HEK293 (cell line): ENCODE measurements around the gene TSHZ2.

Experiments used
- CTCF ChIA-PET: fragments of 350-600 bp; formaldehyde crosslinking; extraction: SDS; loops from one replicate; lab custom pipeline; 2021; ENCODE audit warnings: antibody characterized with exemption; lab: Yijun Ruan, JAX
- POLR2A ChIA-PET: fragments of 300-600 bp; formaldehyde crosslinking; extraction: SDS; loops from one replicate; lab custom pipeline; 2020; ENCODE audit warnings: antibody characterized with exemption, inconsistent platforms; lab: Yijun Ruan, JAX
- H3K27ac ChIP-seq: fragments of 200-500 bp; sonication (Bioruptor generic); 2 replicates; pipeline ENCODE4 v1.5.1; 2014; ENCODE audit warnings: low read depth, low read length, control low read depth, inconsistent platforms; ENCODE audit errors: extremely low read depth
- H3K36me3 ChIP-seq, 2 experiments: fragments of 200-500 bp in 1 of 2; sonication (Bioruptor generic) in 1 of 2; 1 replicate in 1 of 2; 2 replicates in 1 of 2; pipeline ENCODE4 v1.5.1; 2014 to 2017; ENCODE audit warnings: inconsistent platforms in 2 of 2, low read length in 2 of 2; ENCODE audit not compliant: control insufficient read depth in 2 of 2, insufficient read depth in 1 of 2
- H3K4me1 ChIP-seq: fragments of 200-500 bp; sonication (Bioruptor generic); 2 replicates; pipeline ENCODE4 v1.5.1; 2014; ENCODE audit warnings: mild to moderate bottlenecking, low read length, inconsistent platforms; ENCODE audit not compliant: control insufficient read depth, insufficient read depth
- H3K4me3 ChIP-seq: 2 replicates; pipeline ENCODE4 v1.5.1; 2011; ENCODE audit warnings: low read depth, mild to moderate bottlenecking, control low read depth, low read length, moderate library complexity
- H3K9me3 ChIP-seq: fragments of 200-500 bp; sonication (Bioruptor generic); 2 replicates; pipeline ENCODE4 v1.5.1; 2014; ENCODE audit warnings: low read depth, low read length, inconsistent platforms; ENCODE audit not compliant: control insufficient read depth, insufficient read depth
- AEBP2 ChIP-seq: fragments of 450-650 bp; formaldehyde crosslinking; IDR thresholded peaks from 2 replicates; pipeline ENCODE4 v1.5.1; 2016; ENCODE audit warnings: missing biosample characterization, missing genetic modification characterization, borderline replicate concordance
- KLF1 ChIP-seq: fragments of 450-650 bp; formaldehyde crosslinking; IDR thresholded peaks from 2 replicates; pipeline ENCODE4 v1.5.1; 2016; ENCODE audit warnings: missing biosample characterization, missing genetic modification characterization
- TRIM28 ChIP-seq: IDR thresholded peaks from 2 replicates; pipeline ENCODE4 v1.6.1; 2011; ENCODE audit warnings: low read length, control low read depth, borderline replicate concordance
- ZBTB10 ChIP-seq: fragments of 450-650 bp; formaldehyde crosslinking; IDR thresholded peaks from 2 replicates; pipeline ENCODE4 v1.5.1; 2016; ENCODE audit warnings: missing biosample characterization, missing genetic modification characterization
- ZBTB20 ChIP-seq: fragments of 450-650 bp; formaldehyde crosslinking; IDR thresholded peaks from 2 replicates; pipeline ENCODE4 v1.5.1; 2016; ENCODE audit warnings: missing biosample characterization, missing genetic modification characterization
- ZNF157 ChIP-seq: fragments of 450-650 bp; formaldehyde crosslinking; IDR thresholded peaks from 2 replicates; pipeline ENCODE4 v1.5.1; 2016; ENCODE audit warnings: missing biosample characterization, missing genetic modification characterization
- ZNF2 ChIP-seq: fragments of 450-650 bp; formaldehyde crosslinking; IDR thresholded peaks from 2 replicates; pipeline ENCODE4 v1.5.1; 2016; ENCODE audit warnings: missing biosample characterization, missing genetic modification characterization
- ZNF248 ChIP-seq: fragments of 450-650 bp; formaldehyde crosslinking; IDR thresholded peaks from 2 replicates; pipeline ENCODE4 v1.5.1; 2017; ENCODE audit warnings: missing biosample characterization, missing genetic modification characterization
- ZNF292 ChIP-seq: fragments of 450-650 bp; formaldehyde crosslinking; IDR thresholded peaks from 2 replicates; pipeline ENCODE4 v1.5.1; 2016; ENCODE audit warnings: low read depth, missing biosample characterization, missing genetic modification characterization, borderline replicate concordance
- ZNF391 ChIP-seq: fragments of 450-650 bp; formaldehyde crosslinking; IDR thresholded peaks from 2 replicates; pipeline ENCODE4 v1.5.1; 2016; ENCODE audit warnings: low read depth, missing biosample characterization, missing genetic modification characterization, borderline replicate concordance
- ZNF433 ChIP-seq: fragments of 450-650 bp; formaldehyde crosslinking; IDR thresholded peaks from 2 replicates; pipeline ENCODE4 v1.5.1; 2016; ENCODE audit warnings: missing biosample characterization, missing genetic modification characterization, low read depth
- ZNF473 ChIP-seq: fragments of 450-650 bp; formaldehyde crosslinking; IDR thresholded peaks from 2 replicates; pipeline ENCODE4 v1.5.1; 2017; ENCODE audit warnings: missing biosample characterization, missing genetic modification characterization
- ZNF580 ChIP-seq: fragments of 450-650 bp; formaldehyde crosslinking; IDR thresholded peaks from 2 replicates; pipeline ENCODE4 v1.5.1; 2016; ENCODE audit warnings: missing biosample characterization, missing genetic modification characterization
- ZNF76 ChIP-seq: fragments of 450-650 bp; formaldehyde crosslinking; IDR thresholded peaks from 2 replicates; pipeline ENCODE4; 2016; ENCODE audit warnings: low read depth, missing biosample characterization, missing genetic modification characterization, borderline replicate concordance
- TF ChIP-seq, protein P1 (sequence below): fragments of 450-650 bp; formaldehyde crosslinking; conservative IDR thresholded peaks from 2 replicates; pipeline ENCODE4 v1.5.1; 2016; ENCODE audit warnings: low read depth, missing biosample characterization, missing genetic modification characterization
- TF ChIP-seq, protein P2 (sequence below): fragments of 450-650 bp; formaldehyde crosslinking; IDR thresholded peaks from 2 replicates; pipeline ENCODE4 v1.5.1; 2016; ENCODE audit warnings: missing biosample characterization, missing genetic modification characterization, borderline replicate concordance
- TF ChIP-seq, protein P3 (sequence below): fragments of 450-650 bp; formaldehyde crosslinking; IDR thresholded peaks from 2 replicates; pipeline ENCODE4 v1.5.1; 2016; ENCODE audit warnings: missing biosample characterization, missing genetic modification characterization

Gene TSHZ2

DNA sequence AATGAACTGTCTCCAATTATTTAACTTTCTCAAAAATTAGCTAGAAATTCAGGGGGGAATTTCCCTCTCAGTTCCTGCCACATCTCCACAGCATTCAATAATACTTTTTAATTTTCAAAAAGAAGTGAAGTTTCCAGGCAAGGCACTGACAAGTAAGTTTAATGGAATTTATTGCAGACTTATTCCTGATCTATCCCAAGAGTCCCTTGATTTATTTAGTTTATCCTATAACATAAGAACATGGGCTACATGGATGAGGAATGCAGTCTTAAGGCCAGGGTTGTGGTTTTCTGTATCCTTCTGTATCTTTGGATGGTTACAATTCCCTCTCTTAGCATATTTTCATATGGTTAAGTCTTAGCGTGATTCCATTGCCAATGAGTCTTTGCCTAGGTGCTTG is 126.5 kb downstream of the TSHZ2 start:
- ChIA-PET POLR2A (no interaction called here), CTCF (interaction anchor here (0.6 kb wide), 1 partner anchor 397 kb away, joined by 3 read pairs; no protein-coding TSS in a partner anchor)
- no peaks in the 10 kb centered on the region for H3K9me3 ChIP-seq
- no peak overlapping the region for H3K4me3 ChIP-seq
- no peak overlapping the region for H3K27ac ChIP-seq
- no peaks in the 10 kb centered on the region for H3K4me1 ChIP-seq
- no peaks in the 10 kb centered on the region for H3K36me3 ChIP-seq
- no peak for TF ChIP-seq ZNF76 (tag by site-specific recombination)
- no peak for TF ChIP-seq ZNF473
- TF ChIP-seq ZBTB10 (tag by site-specific recombination): no peak
- TF ChIP-seq, protein P1, sequence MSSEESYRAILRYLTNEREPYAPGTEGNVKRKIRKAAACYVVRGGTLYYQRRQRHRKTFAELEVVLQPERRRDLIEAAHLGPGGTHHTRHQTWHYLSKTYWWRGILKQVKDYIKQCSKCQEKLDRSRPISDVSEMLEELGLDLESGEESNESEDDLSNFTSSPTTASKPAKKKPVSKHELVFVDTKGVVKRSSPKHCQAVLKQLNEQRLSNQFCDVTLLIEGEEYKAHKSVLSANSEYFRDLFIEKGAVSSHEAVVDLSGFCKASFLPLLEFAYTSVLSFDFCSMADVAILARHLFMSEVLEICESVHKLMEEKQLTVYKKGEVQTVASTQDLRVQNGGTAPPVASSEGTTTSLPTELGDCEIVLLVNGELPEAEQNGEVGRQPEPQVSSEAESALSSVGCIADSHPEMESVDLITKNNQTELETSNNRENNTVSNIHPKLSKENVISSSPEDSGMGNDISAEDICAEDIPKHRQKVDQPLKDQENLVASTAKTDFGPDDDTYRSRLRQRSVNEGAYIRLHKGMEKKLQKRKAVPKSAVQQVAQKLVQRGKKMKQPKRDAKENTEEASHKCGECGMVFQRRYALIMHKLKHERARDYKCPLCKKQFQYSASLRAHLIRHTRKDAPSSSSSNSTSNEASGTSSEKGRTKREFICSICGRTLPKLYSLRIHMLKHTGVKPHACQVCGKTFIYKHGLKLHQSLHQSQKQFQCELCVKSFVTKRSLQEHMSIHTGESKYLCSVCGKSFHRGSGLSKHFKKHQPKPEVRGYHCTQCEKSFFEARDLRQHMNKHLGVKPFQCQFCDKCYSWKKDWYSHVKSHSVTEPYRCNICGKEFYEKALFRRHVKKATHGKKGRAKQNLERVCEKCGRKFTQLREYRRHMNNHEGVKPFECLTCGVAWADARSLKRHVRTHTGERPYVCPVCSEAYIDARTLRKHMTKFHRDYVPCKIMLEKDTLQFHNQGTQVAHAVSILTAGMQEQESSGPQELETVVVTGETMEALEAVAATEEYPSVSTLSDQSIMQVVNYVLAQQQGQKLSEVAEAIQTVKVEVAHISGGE (tag by site-specific recombination): no peak
- no peak for TF ChIP-seq ZNF433 (tag by site-specific recombination)
- TF ChIP-seq KLF1 (tag by site-specific recombination): no peak
- TF ChIP-seq ZBTB20 (tag by site-specific recombination): no peak
- no peak for TF ChIP-seq ZNF292 (tag by site-specific recombination)
- no peak for TF ChIP-seq ZNF580 (tag by site-specific recombination)
- no peak for TF ChIP-seq ZNF391 (tag by site-specific recombination)
- no peak for TF ChIP-seq AEBP2 (tag by site-specific recombination)
- no peak for TF ChIP-seq ZNF248 (tag by site-specific recombination)
- TF ChIP-seq TRIM28: no peak
- TF ChIP-seq, protein P2, sequence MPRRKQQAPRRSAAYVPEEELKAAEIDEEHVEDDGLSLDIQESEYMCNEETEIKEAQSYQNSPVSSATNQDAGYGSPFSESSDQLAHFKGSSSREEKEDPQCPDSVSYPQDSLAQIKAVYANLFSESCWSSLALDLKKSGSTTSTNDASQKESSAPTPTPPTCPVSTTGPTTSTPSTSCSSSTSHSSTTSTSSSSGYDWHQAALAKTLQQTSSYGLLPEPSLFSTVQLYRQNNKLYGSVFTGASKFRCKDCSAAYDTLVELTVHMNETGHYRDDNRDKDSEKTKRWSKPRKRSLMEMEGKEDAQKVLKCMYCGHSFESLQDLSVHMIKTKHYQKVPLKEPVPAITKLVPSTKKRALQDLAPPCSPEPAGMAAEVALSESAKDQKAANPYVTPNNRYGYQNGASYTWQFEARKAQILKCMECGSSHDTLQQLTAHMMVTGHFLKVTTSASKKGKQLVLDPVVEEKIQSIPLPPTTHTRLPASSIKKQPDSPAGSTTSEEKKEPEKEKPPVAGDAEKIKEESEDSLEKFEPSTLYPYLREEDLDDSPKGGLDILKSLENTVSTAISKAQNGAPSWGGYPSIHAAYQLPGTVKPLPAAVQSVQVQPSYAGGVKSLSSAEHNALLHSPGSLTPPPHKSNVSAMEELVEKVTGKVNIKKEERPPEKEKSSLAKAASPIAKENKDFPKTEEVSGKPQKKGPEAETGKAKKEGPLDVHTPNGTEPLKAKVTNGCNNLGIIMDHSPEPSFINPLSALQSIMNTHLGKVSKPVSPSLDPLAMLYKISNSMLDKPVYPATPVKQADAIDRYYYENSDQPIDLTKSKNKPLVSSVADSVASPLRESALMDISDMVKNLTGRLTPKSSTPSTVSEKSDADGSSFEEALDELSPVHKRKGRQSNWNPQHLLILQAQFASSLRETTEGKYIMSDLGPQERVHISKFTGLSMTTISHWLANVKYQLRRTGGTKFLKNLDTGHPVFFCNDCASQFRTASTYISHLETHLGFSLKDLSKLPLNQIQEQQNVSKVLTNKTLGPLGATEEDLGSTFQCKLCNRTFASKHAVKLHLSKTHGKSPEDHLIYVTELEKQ (tag by site-specific recombination): no peak
- TF ChIP-seq ZNF157 (tag by site-specific recombination): no peak
- TF ChIP-seq ZNF2 (tag by site-specific recombination): no peak
- TF ChIP-seq, protein P3, sequence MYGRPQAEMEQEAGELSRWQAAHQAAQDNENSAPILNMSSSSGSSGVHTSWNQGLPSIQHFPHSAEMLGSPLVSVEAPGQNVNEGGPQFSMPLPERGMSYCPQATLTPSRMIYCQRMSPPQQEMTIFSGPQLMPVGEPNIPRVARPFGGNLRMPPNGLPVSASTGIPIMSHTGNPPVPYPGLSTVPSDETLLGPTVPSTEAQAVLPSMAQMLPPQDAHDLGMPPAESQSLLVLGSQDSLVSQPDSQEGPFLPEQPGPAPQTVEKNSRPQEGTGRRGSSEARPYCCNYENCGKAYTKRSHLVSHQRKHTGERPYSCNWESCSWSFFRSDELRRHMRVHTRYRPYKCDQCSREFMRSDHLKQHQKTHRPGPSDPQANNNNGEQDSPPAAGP: no peak
